ENCODE measurements around the gene ADAMTS6.

The ADAMTS6 gene

GRCh38 chr5:65102371-65102975, 379.2 kb downstream of the ADAMTS6 start:
- TF ChIP-seq CTCF (IDR thresholded peaks at IDR 0.05) = no peak

- TF ChIP-seq CTCF (IDR thresholded peaks at IDR 0.05) = no peak
Observed at GRCh38 chr5:65101632-65102100, 380.1 kb downstream of the ADAMTS6 start.

- TF ChIP-seq CTCF (IDR thresholded peaks at IDR 0.05) = peak; percentile 56
Observed at GRCh38 chr5:65100911-65101631, 380.6 kb downstream of the ADAMTS6 start.
